ENCODE data around the gene PDE6H. TPM values are rescaled to one million over a fixed set of nuclear protein-coding genes. Genes with fewer than 3 reads are reported as not detected.

PDE6H gene
- total RNA-seq, 4 donors from 2014 or later, result not detected

GRCh38 chr12:14988035-14988434 lies 15.2 kb downstream of the PDE6H start:
- Histone ChIP-seq H3K9me3 (no peaks in the 10 kb centered on the region), H3K4me3 (replicated peaks in 1 of 3) (no peak overlapping the region), H3K27me3 (no peaks in the 10 kb centered on the region), H3K27ac (no peak overlapping the region), H3K36me3 (no peaks in the 10 kb centered on the region), H3K4me1 (peaks cover 0 to 2% of the 10 kb centered on the region in 2 donors)
- TF ChIP-seq POLR2A (IDR thresholded peaks at IDR 0.05), result no peak
- no peak for TF ChIP-seq CTCF (IDR thresholded peaks at IDR 0.05)
- no peak for DNase-seq
- 95 to 97% methylated on average over 3 of the region's 3 CpGs for WGBS, 2 donors
- intact Hi-C loops (cut with DNase I), result no loop called here

- 59 to 68% methylated on average over 1 of the region's 1 CpG for WGBS, 2 donors
- Histone ChIP-seq H3K36me3 (no peaks in the 10 kb centered on the region), H3K4me1 (peaks cover 6 to 14% of the 10 kb centered on the region in 2 donors), H3K4me3 (replicated peaks in 1 of 3) (no peak overlapping the region), H3K27me3 (no peaks in the 10 kb centered on the region), H3K9me3 (no peaks in the 10 kb centered on the region), H3K27ac (no peak overlapping the region)
- intact Hi-C loops (cut with DNase I), result loop anchor here (10.0 kb wide), 1 partner anchor 55 kb away; the partner anchor contains the start of gene ERP27
- no peak for TF ChIP-seq CTCF (IDR thresholded peaks at IDR 0.05)
- TF ChIP-seq POLR2A (IDR thresholded peaks at IDR 0.05), result no peak
- DNase-seq, result no peak
These were observed 16.9 kb downstream of the PDE6H start for GRCh38 chr12:14989790-14990189.

GRCh38 chr12:14991069-14991468 lies 18.2 kb downstream of the PDE6H start:
- TF ChIP-seq POLR2A (IDR thresholded peaks at IDR 0.05) (no peak), CTCF (IDR thresholded peaks at IDR 0.05) (no peak)
- Histone ChIP-seq H3K9me3 (no peaks in the 10 kb centered on the region), H3K27me3 (no peaks in the 10 kb centered on the region), H3K27ac (no peak overlapping the region), H3K36me3 (no peaks in the 10 kb centered on the region), H3K4me1 (peaks cover 10 to 21% of the 10 kb centered on the region in 2 donors), H3K4me3 (replicated peaks in 1 of 3) (no peak overlapping the region)
- no peak for DNase-seq
- intact Hi-C loops (cut with DNase I), result loop anchor here (10.0 kb wide), 1 partner anchor 56 kb away; the partner anchor contains the start of gene ERP27

GRCh38 chr12:14992673-14993072 lies 19.8 kb downstream of the PDE6H start:
- Histone ChIP-seq H3K9me3 (no peaks in the 10 kb centered on the region), H3K4me3 (replicated peaks in 1 of 3) (no peak overlapping the region), H3K4me1 (peaks cover 10 to 21% of the 10 kb centered on the region in 2 donors), H3K27me3 (no peaks in the 10 kb centered on the region), H3K36me3 (no peaks in the 10 kb centered on the region), H3K27ac (no peak overlapping the region)
- WGBS, 2 donors, result 94 to 96% methylated on average over 3 of the region's 3 CpGs
- TF ChIP-seq POLR2A (IDR thresholded peaks at IDR 0.05), result no peak
- no peak for TF ChIP-seq CTCF (IDR thresholded peaks at IDR 0.05)
- DNase-seq, result no peak
- intact Hi-C loops (cut with DNase I), result loop anchor here (10.0 kb wide), 1 partner anchor 58 kb away; the partner anchor contains the start of gene ERP27

GRCh38 chr12:14993117-14993516 lies 20.3 kb downstream of the PDE6H start:
- WGBS, 2 donors, result 97% methylated on average over 5 of the region's 5 CpGs
- intact Hi-C loops (cut with DNase I), result loop anchor here (10.0 kb wide), 1 partner anchor 58 kb away; the partner anchor contains the start of gene ERP27

More at GRCh38 chr12:14993117-14993516, 20.3 kb downstream of the PDE6H start:
- Histone ChIP-seq H3K4me3 (replicated peaks in 1 of 3) (no peak overlapping the region), H3K27me3 (no peaks in the 10 kb centered on the region), H3K27ac (no peak overlapping the region), H3K36me3 (no peaks in the 10 kb centered on the region), H3K9me3 (no peaks in the 10 kb centered on the region), H3K4me1 (peaks cover 10 to 21% of the 10 kb centered on the region in 2 donors)
- TF ChIP-seq CTCF (IDR thresholded peaks at IDR 0.05), result no peak
- TF ChIP-seq POLR2A (IDR thresholded peaks at IDR 0.05), result no peak
- DNase-seq, result no peak
